Glutamatergic neuron (in vitro differentiated cells): ENCODE measurements around the gene CLSTN2. TPM values are rescaled to one million over a fixed set of nuclear protein-coding genes. Genes with fewer than 3 reads are reported as not detected.

Source experiments
- DNase-seq: peaks from one replicate; pipeline ENCODE4 v3.0.0; 2022
- H3K27ac Mint-ChIP-seq: one replicate; pipeline ENCODE4 v1.8.0; 2020; ENCODE audit warnings: mild to moderate bottlenecking, mixed read lengths, inconsistent platforms; ENCODE audit not compliant: unreplicated experiment
- H3K27me3 Mint-ChIP-seq: one replicate; pipeline ENCODE4 v1.8.0; 2020; ENCODE audit warnings: mild to moderate bottlenecking, moderate library complexity, mixed read lengths, inconsistent platforms; ENCODE audit not compliant: unreplicated experiment
- H3K36me3 Mint-ChIP-seq: one replicate; pipeline ENCODE4 v1.8.0; 2020; ENCODE audit warnings: mild to moderate bottlenecking, mixed read lengths, inconsistent platforms; ENCODE audit not compliant: unreplicated experiment
- H3K4me1 Mint-ChIP-seq: one replicate; pipeline ENCODE4 v1.8.0; 2020; ENCODE audit warnings: mild to moderate bottlenecking, low read depth, mixed read lengths, inconsistent platforms; ENCODE audit not compliant: unreplicated experiment
- H3K4me3 Mint-ChIP-seq: one replicate; pipeline ENCODE4 v1.8.0; 2020; ENCODE audit warnings: mild to moderate bottlenecking, mixed read lengths, inconsistent platforms; ENCODE audit not compliant: unreplicated experiment
- H3K9me3 Mint-ChIP-seq: one replicate; pipeline ENCODE4 v1.8.0; 2020; ENCODE audit warnings: mild to moderate bottlenecking, moderate library complexity, mixed read lengths, inconsistent platforms; ENCODE audit not compliant: unreplicated experiment
- total RNA-seq: library from RNA; stranded (reverse); fragmentation: NEBNext Ultra II Directional; extraction: Animal tissue kit (Norgen Biotek cat#: 25700); gene quantifications from one replicate; pipeline ENCODE4 v1.2.1, GENCODE V29; 2021; ENCODE audit not compliant: unreplicated experiment
- TF ChIP-seq, protein P1 (sequence below): fragments of 200-600 bp; sonication (generic); IDR thresholded peaks from one replicate; pipeline ENCODE4 v1.5.0; 2021; ENCODE audit not compliant: partially characterized antibody, unreplicated experiment

CLSTN2 gene
- total RNA-seq, 1 donor from 2014 or later, result 3.1 TPM

GRCh38 chr3:140128217-140128616, 193.2 kb downstream of the CLSTN2 start:
- TF ChIP-seq, protein P1, sequence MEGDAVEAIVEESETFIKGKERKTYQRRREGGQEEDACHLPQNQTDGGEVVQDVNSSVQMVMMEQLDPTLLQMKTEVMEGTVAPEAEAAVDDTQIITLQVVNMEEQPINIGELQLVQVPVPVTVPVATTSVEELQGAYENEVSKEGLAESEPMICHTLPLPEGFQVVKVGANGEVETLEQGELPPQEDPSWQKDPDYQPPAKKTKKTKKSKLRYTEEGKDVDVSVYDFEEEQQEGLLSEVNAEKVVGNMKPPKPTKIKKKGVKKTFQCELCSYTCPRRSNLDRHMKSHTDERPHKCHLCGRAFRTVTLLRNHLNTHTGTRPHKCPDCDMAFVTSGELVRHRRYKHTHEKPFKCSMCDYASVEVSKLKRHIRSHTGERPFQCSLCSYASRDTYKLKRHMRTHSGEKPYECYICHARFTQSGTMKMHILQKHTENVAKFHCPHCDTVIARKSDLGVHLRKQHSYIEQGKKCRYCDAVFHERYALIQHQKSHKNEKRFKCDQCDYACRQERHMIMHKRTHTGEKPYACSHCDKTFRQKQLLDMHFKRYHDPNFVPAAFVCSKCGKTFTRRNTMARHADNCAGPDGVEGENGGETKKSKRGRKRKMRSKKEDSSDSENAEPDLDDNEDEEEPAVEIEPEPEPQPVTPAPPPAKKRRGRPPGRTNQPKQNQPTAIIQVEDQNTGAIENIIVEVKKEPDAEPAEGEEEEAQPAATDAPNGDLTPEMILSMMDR, result no peak
- Mint-ChIP-seq H3K9me3 (no peaks in the 10 kb centered on the region), H3K36me3 (no peaks in the 10 kb centered on the region), H3K27me3 (no peaks in the 10 kb centered on the region), H3K4me3 (no peak overlapping the region), H3K27ac (no peak overlapping the region), H3K4me1 (peaks cover 10% of the 10 kb centered on the region)
- DNase-seq, result no peak

DNA sequence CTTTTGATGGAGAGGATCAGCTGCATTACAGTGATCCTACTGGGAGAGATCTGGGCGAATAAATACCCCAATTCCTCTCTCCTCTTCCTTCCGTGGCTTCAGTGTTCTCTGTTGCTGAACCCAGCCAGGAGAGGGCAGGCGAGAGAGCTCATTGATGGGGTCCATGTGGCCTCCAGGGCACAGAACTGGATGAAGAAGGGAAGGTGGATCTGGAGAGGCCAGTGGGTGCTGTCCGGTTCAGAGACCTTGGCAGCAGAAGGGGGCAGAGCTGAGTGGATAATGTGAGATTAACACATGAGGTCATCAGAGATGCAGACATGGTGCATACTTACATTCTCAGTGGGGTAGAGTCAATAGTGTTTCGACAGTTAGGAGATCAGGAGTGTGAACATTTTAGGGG, 193.6 kb downstream of the CLSTN2 start:
- Mint-ChIP-seq H3K4me1 (peaks cover 10% of the 10 kb centered on the region), H3K27me3 (no peaks in the 10 kb centered on the region), H3K27ac (no peak overlapping the region), H3K4me3 (no peak overlapping the region), H3K9me3 (no peaks in the 10 kb centered on the region), H3K36me3 (no peaks in the 10 kb centered on the region)
- TF ChIP-seq, protein P1, result peak; percentile 34
- DNase-seq, result peak; percentile 69

DNA sequence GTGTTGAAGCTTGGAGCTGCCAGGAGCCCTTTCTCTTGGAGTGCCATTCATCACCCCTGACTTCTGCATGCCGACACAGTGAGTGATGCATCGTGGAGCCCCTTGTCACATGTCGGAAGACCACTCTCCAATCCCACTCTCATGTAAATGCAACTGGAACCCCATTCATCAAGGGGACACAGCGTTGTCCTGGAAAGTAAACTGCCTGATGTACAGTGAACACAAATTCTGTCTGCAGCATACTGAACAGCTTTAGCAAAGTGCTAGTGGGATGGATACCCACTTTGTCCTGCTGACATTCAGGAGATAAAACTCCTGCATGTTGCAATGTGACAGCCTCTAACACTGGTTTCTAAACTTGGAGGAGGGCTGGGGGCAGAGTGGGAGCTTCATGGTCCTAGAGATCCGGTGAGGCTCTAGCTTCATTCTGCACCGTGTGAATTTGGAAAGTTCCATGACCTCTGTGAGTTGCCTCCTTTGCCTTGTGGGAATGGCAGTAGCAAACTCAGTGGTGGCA, 194.8 kb downstream of the CLSTN2 start:
- H3K4me3 Mint-ChIP-seq, result no peak overlapping the region
- H3K27ac Mint-ChIP-seq, result no peak overlapping the region
- no peaks in the 10 kb centered on the region for H3K27me3 Mint-ChIP-seq
- H3K4me1 Mint-ChIP-seq, result peaks cover 20% of the 10 kb centered on the region
- no peak for DNase-seq
- H3K36me3 Mint-ChIP-seq, result no peaks in the 10 kb centered on the region
- no peaks in the 10 kb centered on the region for H3K9me3 Mint-ChIP-seq
- TF ChIP-seq, protein P1, result no peak

- H3K4me3 Mint-ChIP-seq, result no peak overlapping the region
- no peak for DNase-seq
- H3K9me3 Mint-ChIP-seq, result no peaks in the 10 kb centered on the region
- H3K27ac Mint-ChIP-seq, result no peak overlapping the region
- no peaks in the 10 kb centered on the region for H3K27me3 Mint-ChIP-seq
- TF ChIP-seq, protein P1, result no peak
- peaks cover 23% of the 10 kb centered on the region for H3K4me1 Mint-ChIP-seq
- H3K36me3 Mint-ChIP-seq, result no peaks in the 10 kb centered on the region
These were observed 196.9 kb downstream of the CLSTN2 start for GRCh38 chr3:140131895-140132294.

GRCh38 chr3:140134231-140134965, 199.4 kb downstream of the CLSTN2 start:
- no peaks in the 10 kb centered on the region for H3K27me3 Mint-ChIP-seq
- H3K9me3 Mint-ChIP-seq, result no peaks in the 10 kb centered on the region
- TF ChIP-seq, protein P1, result no peak
- H3K4me1 Mint-ChIP-seq, result peaks cover 17% of the 10 kb centered on the region
- H3K36me3 Mint-ChIP-seq, result no peaks in the 10 kb centered on the region
- peak overlapping the region; percentile 52 for H3K27ac Mint-ChIP-seq
- H3K4me3 Mint-ChIP-seq, result peak overlapping the region; percentile 27
- peak; percentile 26 for DNase-seq
